Stimulated activated CD4-positive, alpha-beta T cell treated with anti-CD3 and anti-CD28 coated beads, Interleukin-12 subunit alpha, Interleukin-12 subunit beta, amount 100 ng/mL, for 4 hours (primary cell): ENCODE results near the gene EIF1AX.
"Not testable (repeated sequence)": the region's sequence is repeated elsewhere in the genome, so short reads cannot be mapped to it uniquely, and the experiment has no call there.

Experiments
- DNase-seq: peaks from one replicate; pipeline ENCODE4 v3.0.0-alpha.2; 2020

The EIF1AX gene, protein sequence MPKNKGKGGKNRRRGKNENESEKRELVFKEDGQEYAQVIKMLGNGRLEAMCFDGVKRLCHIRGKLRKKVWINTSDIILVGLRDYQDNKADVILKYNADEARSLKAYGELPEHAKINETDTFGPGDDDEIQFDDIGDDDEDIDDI

DNA sequence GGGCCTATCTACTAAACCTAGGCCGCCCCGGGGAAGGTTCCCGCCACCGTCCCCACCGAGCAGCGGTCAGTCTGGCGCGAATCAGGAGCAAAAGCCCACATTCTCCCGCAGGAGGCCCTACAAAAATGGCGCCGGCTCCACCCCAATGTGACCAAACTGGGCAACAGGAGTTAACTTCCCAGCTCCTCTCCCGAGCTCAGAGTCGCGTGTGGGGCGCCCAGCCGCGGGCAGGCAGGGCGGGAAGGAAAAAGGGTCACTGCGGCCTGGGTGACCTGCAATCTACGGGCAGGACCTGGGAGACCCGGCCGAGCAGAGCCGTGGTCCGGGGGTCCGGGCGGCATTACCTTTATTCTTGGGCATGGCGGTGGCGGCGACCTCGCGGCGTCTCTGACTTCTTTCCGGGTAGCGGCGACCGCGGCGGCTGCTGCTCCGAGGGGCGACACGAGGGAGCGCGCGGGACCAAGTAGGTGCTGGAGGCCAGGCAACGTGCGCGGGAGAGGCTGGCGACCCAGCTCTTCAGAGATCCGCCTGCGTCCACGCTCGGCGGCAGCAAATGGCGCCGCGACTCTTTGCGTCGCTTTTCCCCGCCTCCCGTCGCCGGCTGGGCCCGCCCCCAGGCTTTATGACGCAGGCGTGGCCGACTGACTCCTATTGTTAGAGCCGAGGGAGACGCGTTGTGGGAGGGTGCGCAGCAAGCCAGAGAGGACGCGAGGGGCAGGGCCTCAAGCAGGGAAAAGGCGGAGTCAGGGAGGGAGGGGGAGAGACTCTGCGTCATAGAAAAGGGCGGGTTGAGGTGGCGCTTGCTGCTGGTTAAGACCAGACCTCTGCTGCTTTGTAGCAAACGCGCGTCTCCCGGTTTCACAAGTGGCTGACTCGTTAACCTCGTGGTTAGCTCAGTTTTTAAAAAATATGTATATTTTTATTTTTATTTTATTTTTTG, at the start of gene EIF1AX:
EIF1AX (minus strand) TSS at position 558 of the 940 bp plus-strand sequence; CDS start at position 360, 198 bp downstream.
- DNase-seq = peak; percentile 88

DNA sequence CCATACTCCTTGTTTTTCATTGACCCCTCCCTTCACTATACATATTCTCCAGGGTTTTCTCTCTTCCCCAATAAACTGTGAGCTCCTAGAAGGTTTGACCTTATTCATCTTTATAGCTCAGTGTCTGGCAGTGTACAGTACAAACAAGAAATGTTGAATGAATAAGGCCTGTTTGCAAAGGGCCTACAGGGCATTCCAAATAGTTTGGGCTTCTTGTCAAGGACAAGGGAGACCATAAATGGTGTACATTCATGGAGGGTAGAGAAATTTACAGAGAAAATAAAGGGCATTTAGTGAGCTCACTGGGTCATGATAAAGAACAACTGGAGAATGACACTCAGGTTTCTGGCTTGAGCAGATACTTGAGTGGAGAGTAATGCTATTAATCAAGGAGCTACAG, 47.5 kb upstream of the EIF1AX start:
- no peak for DNase-seq

DNA sequence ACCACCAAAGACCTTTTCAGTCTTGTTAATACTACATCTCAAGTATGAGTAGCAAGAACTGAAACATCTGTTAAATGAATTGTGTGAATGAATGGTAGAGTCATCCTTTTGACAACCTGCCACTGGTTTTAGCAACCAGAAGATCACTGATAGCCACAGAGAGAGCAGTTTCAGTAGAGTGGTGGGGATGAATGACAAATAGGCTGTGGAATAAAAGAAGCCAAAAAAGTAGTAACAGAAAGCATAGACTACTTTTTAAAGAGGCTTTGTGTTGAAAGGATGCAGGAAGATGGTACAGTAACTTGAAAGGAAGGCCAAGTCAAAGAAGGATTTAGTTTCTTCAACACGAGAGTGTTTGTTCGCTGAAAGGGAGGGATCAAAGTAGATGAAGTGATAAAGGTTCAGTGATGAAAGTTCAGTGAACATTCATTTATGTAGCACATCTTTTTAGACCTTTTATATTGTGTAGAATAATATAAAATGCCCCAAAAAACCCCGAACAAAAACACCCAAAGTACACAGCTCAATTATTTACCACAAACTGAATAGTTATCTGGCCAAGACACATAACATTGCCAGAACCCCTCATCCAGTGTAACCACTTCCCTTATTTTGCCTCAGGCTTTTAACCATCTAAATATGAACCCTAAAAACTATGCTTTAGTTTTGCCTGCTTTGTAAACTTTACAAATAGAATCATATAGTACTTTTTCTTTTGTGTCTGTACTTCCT, 40.1 kb upstream of the EIF1AX start:
- DNase-seq = no peak

DNA sequence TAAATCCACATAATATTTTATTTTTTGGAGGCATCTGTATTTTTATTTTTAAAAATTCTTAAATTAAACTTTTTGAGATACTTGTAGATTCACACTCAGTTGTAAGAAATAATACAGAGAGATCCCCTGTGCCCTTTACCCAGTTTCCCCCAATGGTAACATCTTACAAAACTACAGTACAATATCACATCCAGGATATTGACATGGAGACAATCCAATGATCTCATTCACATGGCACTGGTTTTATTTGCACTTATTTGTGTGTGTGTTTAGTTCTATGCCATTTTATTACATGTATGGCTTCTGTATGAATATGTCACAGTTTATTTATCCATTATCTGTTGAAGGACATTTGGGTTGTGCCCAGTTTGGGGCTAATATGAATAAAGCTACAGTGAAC, 35.5 kb upstream of the EIF1AX start:
- no peak for DNase-seq

DNA sequence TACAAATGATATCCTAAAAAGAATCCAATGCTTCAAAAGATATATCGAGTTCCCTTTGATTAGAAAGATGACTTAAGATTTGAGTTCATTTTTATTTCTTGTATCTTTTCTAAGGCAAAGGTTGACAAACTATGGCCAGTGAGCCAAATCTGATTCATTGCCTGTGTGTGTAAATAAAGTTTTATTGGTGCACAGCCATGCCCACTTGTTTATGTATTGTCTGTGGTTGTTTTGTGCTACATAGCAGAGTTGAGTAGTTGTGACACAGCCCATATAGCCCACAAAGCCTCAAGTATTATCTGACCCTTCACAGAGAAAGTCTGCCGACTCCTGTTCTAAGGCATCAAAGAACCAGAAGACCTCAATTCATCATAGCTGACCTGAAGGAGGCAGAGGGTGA, 32.2 kb upstream of the EIF1AX start:
- no peak for DNase-seq

DNA sequence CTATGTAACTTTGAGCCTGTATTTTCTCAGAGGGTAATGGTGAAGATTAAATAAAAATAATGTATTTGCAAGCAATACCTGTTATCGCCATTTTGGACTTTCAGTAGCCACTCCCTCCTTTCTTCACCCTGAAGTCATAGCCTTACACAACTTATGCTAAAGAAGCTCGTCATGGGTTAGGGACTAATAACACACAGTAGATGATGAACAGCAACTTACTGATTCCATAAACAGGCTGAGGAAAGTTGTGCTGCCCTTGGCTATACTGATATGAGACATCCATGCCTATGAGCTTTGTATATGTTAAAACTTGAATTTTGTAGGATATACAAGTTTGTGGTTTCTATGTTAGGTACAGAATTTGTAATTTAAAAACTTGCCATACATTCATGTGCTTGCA, 31.7 kb upstream of the EIF1AX start:
- DNase-seq = no peak

DNA sequence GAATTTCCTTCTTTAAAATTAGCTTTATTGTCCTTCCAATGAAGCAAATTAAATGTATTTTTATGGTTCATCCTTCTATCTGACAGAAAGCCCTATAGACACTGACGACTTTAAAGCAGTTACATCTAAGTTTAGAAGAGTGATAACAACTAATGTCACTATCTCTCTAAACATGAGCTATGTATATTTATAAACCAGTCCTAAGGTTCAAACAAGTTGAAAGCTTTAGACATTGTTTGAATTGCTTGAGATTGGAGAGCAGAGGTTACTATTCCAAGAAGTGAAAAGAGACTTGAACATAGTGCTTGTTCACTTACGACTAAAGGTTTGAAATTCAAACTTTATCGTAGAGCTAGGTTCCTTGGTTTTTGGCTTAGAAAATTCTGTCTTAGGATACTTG, 30.2 kb upstream of the EIF1AX start:
- no peak for DNase-seq

DNA sequence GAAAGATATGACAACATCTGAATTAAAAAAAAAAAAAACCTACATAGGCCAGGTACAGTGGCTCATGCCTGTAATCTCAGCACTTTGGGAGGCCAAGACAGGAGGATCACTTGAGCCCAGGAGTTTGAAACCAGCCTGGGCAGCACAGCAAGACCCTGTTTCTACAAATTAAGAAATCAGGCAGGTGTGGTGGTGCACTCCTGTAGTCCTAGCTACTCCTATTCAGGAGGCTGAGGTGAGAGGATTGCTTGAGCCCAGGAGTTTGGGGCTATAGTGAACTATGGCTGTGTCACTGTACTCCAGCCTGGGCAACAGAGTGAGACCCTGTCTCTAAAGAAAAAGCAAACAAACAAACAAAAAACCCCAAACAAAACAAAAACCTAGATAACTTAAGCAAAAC, 20.9 kb upstream of the EIF1AX start:
- not testable (repeated sequence) for DNase-seq

DNA sequence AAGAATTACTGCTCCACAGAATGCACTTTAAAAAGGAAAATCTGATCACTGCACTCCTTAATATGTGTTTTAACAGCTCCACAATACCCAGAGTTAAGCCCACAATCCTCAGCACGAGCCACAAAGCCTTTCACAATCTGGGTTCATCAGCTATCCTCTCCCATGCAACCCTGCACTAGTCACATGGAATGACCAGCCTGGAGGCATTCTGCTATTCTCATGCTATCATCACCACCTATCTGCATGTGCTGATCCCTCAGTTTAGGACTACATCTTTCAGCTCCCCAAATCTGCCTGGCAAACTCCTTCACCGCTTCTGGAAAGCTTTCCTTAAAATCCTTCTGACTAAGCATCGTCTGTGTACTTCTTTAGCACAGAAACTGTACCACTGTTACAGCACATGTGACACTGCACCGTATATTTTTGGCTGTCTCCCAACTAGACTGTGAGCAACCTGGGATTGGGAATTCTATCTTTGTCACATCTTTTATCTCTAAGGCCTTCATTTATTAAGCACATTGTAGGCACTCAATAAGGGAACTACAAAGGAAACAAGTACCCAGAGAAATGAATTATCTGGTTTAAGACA, 18.3 kb upstream of the EIF1AX start:
- no peak for DNase-seq

DNA sequence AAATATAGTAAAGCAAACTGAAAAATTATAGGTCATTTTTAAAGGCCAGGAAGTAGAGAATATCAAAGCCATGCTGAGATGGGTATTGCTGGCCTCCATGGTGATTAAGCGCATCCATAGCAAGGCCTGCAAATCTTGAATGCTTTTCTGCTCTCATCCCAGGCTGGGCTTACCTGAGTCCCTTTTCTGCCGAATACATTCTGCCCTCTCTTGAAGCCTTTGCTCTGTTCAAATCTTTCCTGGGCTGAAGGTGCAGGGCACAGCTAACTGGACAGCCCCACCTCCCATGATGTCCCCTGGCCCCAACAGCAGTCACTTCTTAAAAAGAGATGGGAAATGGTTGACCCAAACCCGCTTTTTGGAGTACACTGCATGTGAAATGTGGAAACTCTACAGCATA, 10.1 kb upstream of the EIF1AX start:
- DNase-seq = no peak

DNA sequence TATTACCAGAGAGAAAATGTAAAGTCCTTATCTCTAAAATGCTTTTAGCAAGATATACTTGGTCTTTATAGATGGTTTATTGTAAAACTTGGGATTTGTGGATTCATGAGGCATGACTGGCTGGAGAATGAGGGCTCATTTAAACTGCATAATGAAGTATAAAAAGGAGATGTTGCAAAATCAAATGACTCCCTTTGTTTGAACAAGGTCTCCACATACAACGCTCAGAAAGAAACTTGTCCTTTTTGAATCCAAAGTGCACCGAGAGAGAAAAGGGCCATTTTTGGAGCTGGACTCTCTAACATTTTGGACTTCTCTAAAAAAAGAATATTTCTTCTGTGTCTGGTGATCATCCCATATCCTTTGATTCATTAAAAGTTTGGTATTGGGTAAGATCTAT, 7.7 kb upstream of the EIF1AX start:
- DNase-seq = no peak

DNA sequence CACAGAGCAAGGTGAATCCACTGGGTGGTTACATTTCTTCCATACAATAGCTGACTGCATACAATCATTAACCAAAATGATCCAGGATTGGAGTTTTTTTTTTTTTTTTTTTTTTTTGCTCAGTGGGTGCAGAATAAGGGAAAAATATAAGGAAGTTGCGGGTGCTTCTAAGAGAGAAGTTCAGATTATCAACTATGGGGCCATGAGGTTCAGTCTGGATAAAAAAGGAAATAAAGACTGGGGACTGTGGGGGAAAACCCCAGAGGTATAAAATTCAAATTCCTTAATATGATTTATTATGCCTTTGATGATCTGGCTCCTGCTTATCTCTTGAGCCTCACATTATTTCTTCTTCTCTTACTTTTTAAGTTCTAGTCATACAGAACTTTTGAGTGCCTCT, 5.9 kb upstream of the EIF1AX start:
- no peak for DNase-seq

DNA sequence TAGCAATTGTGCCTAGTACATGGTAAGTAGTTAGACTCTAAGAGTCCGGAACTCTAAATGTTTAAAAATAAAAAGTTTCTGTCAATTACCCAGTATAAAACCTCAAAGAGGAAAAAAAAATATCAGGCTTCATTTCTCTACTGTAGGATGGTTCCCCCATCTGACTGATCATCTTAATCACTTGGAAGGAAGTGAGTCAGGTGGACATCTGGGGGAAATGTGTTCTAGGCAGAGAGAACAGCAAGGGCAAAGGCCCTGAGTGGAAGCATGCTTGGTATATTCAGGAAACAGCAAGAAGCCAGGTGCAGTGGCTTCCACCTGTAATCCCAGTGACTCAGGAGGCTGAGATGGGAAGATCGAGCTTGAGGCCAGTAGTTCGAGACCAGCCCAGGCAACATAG, 2.9 kb upstream of the EIF1AX start:
- DNase-seq = no peak

DNA sequence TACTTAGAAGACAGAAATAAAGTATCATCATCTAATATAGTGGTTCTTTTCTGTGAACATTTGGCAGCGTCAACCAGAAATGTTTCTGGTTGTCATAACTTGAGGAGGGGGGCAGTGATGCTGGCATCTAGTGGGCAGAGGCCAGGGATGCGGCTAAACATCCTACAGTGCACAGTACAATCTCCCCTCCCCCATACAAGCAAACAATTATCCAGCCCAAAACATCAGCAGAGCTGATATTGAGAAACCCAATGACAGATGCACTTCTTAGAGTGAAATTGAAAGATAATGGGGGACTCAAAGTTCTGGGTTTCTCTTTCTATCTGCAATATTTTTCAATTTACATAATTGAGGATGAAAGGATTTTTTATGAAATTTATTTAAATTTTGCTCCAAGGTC, 1.9 kb upstream of the EIF1AX start:
- DNase-seq = no peak

DNA sequence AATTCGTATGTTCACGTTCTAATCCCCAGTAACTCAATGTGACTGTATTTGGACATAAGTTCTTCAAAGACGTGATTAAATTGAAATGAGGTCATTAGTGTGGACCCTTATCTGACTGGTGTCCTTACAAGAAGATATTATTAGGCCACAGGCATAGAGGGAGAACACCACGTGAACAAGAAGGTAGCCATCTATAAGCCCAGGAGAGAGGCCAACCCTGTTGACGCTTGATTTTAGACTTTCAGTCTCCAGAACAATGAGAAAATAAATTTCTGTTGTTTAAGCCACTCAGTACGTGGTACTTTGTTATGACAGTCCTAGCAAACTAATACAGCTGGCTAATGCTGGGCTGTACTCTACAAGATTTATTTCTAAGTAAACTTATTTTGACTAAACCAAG, 1.5 kb upstream of the EIF1AX start:
- DNase-seq = no peak

DNA sequence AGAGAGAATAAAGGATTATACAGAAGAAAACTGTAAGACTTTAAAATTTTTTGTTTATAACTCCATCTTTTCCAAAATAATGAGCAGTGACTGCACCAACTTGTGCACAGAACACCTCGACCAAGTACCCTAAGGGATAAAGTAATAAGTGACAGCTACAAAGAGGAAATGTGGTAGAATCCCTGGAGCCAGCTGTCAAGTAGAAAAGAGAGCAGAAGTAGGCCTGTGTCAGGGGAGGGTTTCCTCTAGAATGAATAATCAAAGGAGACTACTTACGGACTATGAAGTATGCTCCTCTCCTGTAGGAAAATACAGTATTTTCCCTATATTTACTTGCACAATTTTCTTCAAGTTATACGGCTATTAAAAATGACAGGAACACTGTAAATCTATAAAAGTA, 1.2 kb downstream of the EIF1AX start:
- no peak for DNase-seq

DNA sequence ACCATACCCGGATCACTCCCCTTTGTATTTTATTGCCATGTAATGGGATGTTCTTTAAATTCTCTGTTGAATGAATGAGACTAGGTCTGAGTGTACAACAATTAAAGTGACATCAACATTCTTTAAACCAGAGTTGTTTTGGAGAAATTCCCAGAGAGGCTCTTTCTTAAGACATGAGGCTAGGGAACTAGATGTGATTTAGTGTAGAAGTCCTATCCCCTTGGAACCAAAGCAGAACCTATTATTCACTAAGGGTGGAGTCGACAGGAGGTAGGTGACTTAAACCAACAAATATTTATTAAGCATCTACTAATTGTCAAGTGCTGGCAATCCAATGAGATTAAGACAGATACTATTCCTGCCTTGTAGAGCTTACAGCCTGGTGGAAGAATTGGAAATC, 1.7 kb downstream of the EIF1AX start:
- DNase-seq = no peak

DNA sequence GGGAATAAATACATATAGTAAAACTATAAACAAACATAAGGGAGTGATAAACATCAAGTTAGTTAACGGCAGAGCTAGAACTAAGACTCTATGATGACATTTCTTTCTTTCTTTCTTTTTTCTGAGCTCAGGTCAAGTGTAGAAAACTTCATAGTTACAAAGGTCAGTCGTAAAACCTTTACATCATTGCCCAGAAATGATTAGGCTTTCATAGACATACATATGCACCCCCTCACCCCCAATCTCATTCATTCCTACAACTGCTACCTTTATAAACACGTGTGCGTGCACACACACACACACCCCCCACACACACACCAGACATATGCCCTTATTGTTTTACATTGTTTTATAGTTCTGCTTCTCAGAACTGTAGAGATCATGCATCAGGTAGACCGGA, 5.7 kb downstream of the EIF1AX start:
- DNase-seq = no peak

DNA sequence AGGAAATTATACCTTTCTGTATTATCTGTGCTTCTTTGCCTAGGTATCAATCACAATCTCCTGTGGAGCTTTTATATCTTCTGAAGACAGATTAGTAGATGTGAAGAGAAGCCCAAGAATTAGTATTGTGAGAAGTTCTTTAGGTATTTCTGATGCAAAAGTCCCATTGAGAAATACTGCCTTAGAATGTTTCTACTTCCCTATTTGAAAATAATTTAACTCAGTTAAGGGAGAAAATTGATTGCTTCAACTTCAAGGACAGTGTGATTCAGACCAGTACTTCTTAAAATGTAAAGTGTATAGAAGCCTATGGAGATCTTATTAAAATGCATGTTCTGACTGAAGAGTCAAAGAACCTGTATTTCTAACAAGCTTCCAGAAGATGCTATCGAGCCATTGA, 9.0 kb downstream of the EIF1AX start:
- no peak for DNase-seq

DNA sequence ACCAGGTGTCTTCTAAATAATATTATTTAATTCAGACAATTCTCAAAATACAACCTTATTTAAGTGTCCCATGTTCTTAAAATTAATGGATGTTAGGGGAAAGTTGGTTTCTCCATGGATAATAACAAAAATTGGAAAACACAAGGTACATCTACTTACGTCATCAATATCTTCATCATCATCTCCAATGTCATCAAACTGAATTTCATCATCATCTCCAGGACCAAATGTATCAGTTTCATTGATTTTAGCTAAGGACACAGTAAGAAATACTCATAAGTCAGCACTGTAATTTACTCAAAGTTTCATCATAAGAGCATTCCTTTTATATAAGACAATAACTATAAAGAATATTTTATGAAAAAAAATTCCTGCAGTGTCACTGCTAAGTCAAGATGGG, 11.3 kb downstream of the EIF1AX start:
- no peak for DNase-seq

DNA sequence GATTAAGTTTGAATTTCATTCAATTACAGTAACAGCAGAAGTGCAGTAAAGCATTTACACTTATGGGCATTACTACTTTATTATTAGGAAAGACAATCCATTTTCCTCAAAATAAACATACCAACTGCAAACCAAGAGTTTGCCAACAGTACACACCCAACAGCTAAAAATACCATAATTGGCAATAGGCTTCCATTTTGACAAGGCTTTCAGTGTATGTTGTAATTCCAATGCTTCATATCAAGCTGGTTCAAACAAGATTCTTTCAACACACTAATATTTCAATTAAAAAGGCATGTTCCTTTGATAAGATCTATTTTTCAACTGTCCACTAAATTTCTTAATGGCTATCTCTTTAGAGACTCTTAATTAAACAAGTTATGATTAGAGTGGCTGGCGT, 12.1 kb downstream of the EIF1AX start:
- DNase-seq = no peak

DNA sequence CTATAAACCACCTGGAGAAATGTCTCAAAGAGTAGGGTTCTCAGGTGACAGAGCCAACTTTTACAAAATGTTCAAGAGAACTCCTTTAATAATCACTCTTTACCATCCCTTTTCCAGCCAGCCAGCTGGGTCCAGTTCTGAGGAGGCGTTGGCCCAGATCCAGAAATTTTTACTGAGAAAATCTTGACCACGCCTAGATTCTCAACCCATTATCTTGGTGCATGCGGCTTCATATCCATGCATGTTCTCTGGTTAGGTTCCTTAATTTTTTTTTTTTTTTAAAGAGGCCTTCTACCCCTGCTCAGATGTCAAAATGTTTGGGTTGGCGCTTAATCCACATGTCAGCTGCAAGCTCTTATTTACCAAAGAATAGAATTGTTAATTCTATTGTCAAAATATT, 13.0 kb downstream of the EIF1AX start:
- no peak for DNase-seq

DNA sequence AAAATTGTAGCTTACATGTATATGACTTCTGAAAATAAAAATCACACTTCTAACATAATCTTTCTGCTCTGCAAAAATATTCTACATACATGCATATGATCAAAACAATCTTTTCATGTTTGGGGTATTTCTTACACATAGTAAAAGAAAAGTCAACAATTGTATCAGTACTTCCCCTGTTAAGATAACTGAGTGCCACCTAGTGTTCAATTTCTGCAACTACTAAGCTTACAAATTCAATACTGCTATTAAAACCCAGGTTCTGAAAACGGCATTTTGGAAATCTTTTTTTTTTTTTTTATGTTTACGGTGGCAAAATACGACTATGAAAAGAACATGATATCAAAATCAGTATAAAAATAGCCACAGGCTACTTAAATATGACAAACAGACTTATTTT, 14.2 kb downstream of the EIF1AX start:
- not testable (repeated sequence) for DNase-seq

DNA sequence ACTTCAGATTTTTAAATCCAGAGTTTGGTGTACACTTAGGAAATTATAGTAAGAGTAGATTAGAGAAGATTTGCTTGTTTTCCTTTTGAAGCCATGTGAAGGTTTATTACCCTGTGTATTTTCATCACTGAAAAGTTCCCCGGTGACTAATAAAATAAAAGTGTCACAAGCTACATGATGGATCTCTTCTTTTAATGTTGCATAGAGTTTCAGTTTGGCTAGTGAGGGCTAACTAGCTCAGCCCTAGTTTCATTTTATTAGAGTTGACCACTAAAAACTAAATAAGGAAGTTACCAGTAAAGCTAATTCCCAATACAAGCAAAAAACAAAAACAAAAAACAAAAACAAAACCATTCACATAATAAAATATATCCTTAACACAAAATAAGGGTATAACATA, 14.8 kb downstream of the EIF1AX start:
- DNase-seq = not testable (repeated sequence)
